Measurements from ENCODE around the gene FXYD2.

DNA sequence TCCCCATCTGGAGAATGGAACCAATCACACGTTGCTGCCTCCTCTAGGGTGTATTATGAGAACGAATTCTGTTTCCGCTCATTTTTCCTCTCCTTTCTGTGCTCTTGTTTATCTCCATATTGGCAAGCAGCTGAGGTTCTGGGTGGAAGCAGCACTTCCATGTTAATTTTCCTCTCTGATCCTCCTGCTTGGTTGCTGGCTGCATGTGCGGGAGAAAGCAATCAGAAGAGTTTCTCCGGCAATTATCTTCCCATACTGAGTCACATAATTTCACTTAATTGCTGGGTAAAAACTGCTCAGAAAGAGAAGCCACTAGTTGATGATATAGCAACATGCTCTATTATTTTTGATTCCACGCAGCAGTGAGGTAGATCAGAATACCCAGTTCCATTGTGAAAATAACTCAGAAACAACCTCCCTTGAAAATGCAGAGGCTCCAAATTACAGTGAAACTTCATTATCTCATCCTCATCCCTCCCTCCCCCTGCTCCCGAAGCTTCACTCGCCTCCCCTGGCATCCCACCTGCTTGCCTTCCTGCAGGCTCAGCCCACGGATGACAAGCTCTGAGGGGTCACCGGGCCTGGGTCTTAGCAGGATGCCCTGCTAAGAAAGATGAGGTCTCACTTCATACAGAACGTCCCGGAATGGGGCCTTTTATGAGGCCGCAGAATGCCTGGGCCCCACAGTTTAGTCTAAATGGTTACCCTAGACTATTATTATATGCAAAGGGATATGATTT is 31.5 kb upstream of the FXYD2 start:
- TF ChIP-seq, protein P1, sequence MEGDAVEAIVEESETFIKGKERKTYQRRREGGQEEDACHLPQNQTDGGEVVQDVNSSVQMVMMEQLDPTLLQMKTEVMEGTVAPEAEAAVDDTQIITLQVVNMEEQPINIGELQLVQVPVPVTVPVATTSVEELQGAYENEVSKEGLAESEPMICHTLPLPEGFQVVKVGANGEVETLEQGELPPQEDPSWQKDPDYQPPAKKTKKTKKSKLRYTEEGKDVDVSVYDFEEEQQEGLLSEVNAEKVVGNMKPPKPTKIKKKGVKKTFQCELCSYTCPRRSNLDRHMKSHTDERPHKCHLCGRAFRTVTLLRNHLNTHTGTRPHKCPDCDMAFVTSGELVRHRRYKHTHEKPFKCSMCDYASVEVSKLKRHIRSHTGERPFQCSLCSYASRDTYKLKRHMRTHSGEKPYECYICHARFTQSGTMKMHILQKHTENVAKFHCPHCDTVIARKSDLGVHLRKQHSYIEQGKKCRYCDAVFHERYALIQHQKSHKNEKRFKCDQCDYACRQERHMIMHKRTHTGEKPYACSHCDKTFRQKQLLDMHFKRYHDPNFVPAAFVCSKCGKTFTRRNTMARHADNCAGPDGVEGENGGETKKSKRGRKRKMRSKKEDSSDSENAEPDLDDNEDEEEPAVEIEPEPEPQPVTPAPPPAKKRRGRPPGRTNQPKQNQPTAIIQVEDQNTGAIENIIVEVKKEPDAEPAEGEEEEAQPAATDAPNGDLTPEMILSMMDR (conservative IDR thresholded peaks at IDR 0.05 in 1 of 2, IDR thresholded peaks at IDR 0.05 in 1 of 2; ENCODE audit: low read depth in 1 of 2, low read length in 2 of 2), result no peak
- TF ChIP-seq EZH2 (IDR thresholded peaks at IDR 0.05; ENCODE audit: low read length, missing control alignments), result no peak
